Panc1 (cell line): ENCODE measurements around the gene CRB3. TPM values are rescaled to one million over a fixed set of nuclear protein-coding genes. Genes with fewer than 3 reads are reported as not detected.

Experiments used
- ATAC-seq: fragments of 200-7000 bp; cut with Tn5 transposase; 2 replicates; pipeline ENCODE4 v1.9.1; 2020; ENCODE audit warnings: mild to moderate bottlenecking, moderate library complexity
- BruUV-seq: library from RNA; stranded (reverse); fragments of 400-500 nt; replicated peaks from 2 replicates; lab custom pipeline; 2021; lab: Mats Ljungman, UMichigan
- CTCF ChIA-PET: fragments of 300-600 bp; sonication (Branson Sonifier 250); formaldehyde crosslinking; loops from one replicate; lab custom pipeline; 2022; ENCODE audit warnings: antibody characterized with exemption; lab: Charles Lee
- POLR2A ChIA-PET: fragments of 300-600 bp; sonication (Branson Sonifier 250); formaldehyde crosslinking; loops from one replicate; lab custom pipeline; 2022; ENCODE audit warnings: antibody characterized with exemption; lab: Charles Lee
- DNase-seq: peaks from one replicate; pipeline ENCODE4 v3.0.0-alpha.2; 2010; ENCODE audit warnings: low read depth, low spot score
- H3K27ac ChIP-seq: 2 replicates; pipeline ENCODE4 v1.5.1; 2011; ENCODE audit warnings: mild to moderate bottlenecking, low read length, inconsistent platforms
- H3K27me3 ChIP-seq: fragments of 200-500 bp; sonication (Bioruptor generic); 2 replicates; pipeline ENCODE4 v1.6.0; 2014; ENCODE audit warnings: low read length, inconsistent platforms; ENCODE audit not compliant: control insufficient read depth, insufficient read depth
- H3K36me3 ChIP-seq: fragments of 200-500 bp; sonication (Bioruptor generic); 2 replicates; pipeline ENCODE4 v1.5.1; 2014; ENCODE audit warnings: inconsistent platforms, mild to moderate bottlenecking, low read length, moderate library complexity; ENCODE audit not compliant: control insufficient read depth, insufficient read depth
- H3K4me1 ChIP-seq: 2 replicates; pipeline ENCODE4 v1.5.1; 2011; ENCODE audit warnings: inconsistent platforms, mild to moderate bottlenecking, low read length, moderate library complexity; ENCODE audit not compliant: control insufficient read depth, insufficient read depth
- H3K4me3 ChIP-seq, 2 experiments: 2 replicates each; pipeline ENCODE4 v1.5.1; 2011 to 2012; ENCODE audit warnings: low read depth in 2 of 2, low read length in 2 of 2, mild to moderate bottlenecking in 2 of 2, inconsistent platforms in 1 of 2, moderate library complexity in 1 of 2
- H3K9me3 ChIP-seq: fragments of 200-500 bp; sonication (Bioruptor generic); 2 replicates; pipeline ENCODE4 v1.5.1; 2014; ENCODE audit warnings: low read depth, mild to moderate bottlenecking, inconsistent platforms, low read length, moderate library complexity; ENCODE audit not compliant: control insufficient read depth, insufficient read depth
- CTCF ChIP-seq: fragments of 450-650 bp; IDR thresholded peaks from 2 replicates; pipeline ENCODE4 v1.5.1; 2017; ENCODE audit warnings: mild to moderate bottlenecking
- POLR2AphosphoS5 ChIP-seq: IDR thresholded peaks from 2 replicates; pipeline ENCODE4 v1.6.1; 2012; ENCODE audit warnings: mild to moderate bottlenecking, low read depth, low read length, moderate library complexity
- REST ChIP-seq, 2 experiments: IDR thresholded peaks; 2 replicates each; pipeline ENCODE4 v1.6.1; 2011 to 2012; ENCODE audit warnings: low read depth in 2 of 2, control low read depth in 1 of 2, low read length in 1 of 2, mild to moderate bottlenecking in 1 of 2, moderate library complexity in 1 of 2; ENCODE audit not compliant: insufficient read depth in 1 of 2
- SIN3A ChIP-seq: IDR thresholded peaks from 2 replicates; pipeline ENCODE4 v1.6.1; 2012; ENCODE audit warnings: low read depth, mild to moderate bottlenecking, low read length, moderate library complexity, borderline replicate concordance; ENCODE audit not compliant: insufficient read depth
- TCF7L2 ChIP-seq: IDR thresholded peaks from 2 replicates; pipeline ENCODE4 v1.6.1; 2011; ENCODE audit warnings: mild to moderate bottlenecking, low read depth, low read length, inconsistent platforms
- in situ Hi-C: cut with HindIII; loops from 2 replicates; pipeline ENCODE4 v1.10.0; 2016; ENCODE audit warnings: low sequenced_read_pairs, low pct_unique_long_range_greater_than_20kb
- intact Hi-C: fragments of 100-400 bp; cut with micrococcal nuclease; formaldehyde crosslinking; loops from one replicate; pipeline ENCODE4 v1.10.0; 2022; ENCODE audit not compliant: unreplicated experiment
- total RNA-seq: library from RNA; stranded (reverse); gene quantifications from one replicate; pipeline ENCODE4 v1.2.1, GENCODE V29; 2021; ENCODE audit not compliant: unreplicated experiment

The CRB3 gene
- total RNA-seq, 1 experiment from 2014 or later = 0.21 TPM

DNA sequence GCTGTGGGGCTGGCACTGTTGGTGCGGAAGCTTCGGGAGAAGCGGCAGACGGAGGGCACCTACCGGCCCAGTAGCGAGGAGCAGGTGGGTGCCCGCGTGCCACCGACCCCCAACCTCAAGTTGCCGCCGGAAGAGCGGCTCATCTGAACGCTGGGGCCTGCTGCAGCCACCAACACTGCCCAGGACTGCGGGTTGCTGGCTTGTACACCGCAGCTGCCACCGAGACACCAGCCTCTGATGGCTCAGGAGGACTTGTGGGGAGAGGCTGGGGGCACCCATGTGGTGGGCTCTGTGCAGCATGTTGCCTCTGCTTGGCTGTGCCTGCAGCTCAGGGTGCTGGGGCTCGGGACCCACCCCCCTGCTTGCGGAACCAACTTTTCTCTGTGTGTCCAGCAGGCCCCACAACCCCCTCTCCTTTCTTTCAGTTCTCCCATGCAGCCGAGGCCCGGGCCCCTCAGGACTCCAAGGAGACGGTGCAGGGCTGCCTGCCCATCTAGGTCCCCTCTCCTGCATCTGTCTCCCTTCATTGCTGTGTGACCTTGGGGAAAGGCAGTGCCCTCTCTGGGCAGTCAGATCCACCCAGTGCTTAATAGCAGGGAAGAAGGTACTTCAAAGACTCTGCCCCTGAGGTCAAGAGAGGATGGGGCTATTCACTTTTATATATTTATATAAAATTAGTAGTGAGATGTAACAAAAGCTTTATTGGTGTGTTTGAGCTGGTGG is 2.6 kb downstream of the CRB3 start:
- ATAC-seq (no peak), DNase-seq (no peak)
- H3K4me1 ChIP-seq = peaks cover 3% of the 10 kb centered on the region
- TF ChIP-seq SIN3A = no peak
- TF ChIP-seq TCF7L2 = no peak
- no peak for TF ChIP-seq CTCF
- no peak for TF ChIP-seq POLR2AphosphoS5
- no peak for TF ChIP-seq REST (IDR thresholded peaks at IDR 0.05; ENCODE audit: insufficient read depth in 1 of 2, low read depth in 2 of 2, low read length in 1 of 2)
- ChIA-PET CTCF (no interaction called here), POLR2A (no interaction called here)
- intact Hi-C loops = no loop called here
- H3K27me3 ChIP-seq = no peaks in the 10 kb centered on the region
- peaks cover 4% of the 10 kb centered on the region; the same call in 1 of the 2 replicates for H3K36me3 ChIP-seq
- H3K27ac ChIP-seq = no peak overlapping the region
- no peaks in the 10 kb centered on the region for H3K9me3 ChIP-seq
- in situ Hi-C loops = no loop called here
- no peak overlapping the region for H3K4me3 ChIP-seq
- no TSS peak for BruUV-seq

- Histone ChIP-seq H3K4me3 (no peak overlapping the region), H3K36me3 (peaks cover 4% of the 10 kb centered on the region; the same call in 1 of the 2 replicates), H3K9me3 (no peaks in the 10 kb centered on the region), H3K4me1 (peaks cover 3% of the 10 kb centered on the region), H3K27ac (no peak overlapping the region), H3K27me3 (no peaks in the 10 kb centered on the region)
- intact Hi-C loops (no loop called here), in situ Hi-C loops (no loop called here)
- no TSS peak for BruUV-seq
- DNase-seq (no peak), ATAC-seq (no peak)
- TF ChIP-seq SIN3A (no peak), POLR2AphosphoS5 (no peak), CTCF (no peak), TCF7L2 (no peak), REST (IDR thresholded peaks at IDR 0.05; ENCODE audit: insufficient read depth in 1 of 2, low read depth in 2 of 2, low read length in 1 of 2) (no peak)
- ChIA-PET CTCF (no interaction called here), POLR2A (no interaction called here)
Measured at GRCh38 chr19:6467384-6467783, 3.3 kb downstream of the CRB3 start.
